A204.1 (cell line): ENCODE measurements around the gene MRPL16.
A peak's percentile ranks its signal among the peaks of the same experiment; 100 is the strongest.
"Not testable (repeated sequence)": the region's sequence is repeated elsewhere in the genome, so short reads cannot be mapped to it uniquely, and the experiment has no call there.

Experiments used
- FAIRE-seq: peaks from 2 replicates; lab custom pipeline; 2012; peaks lifted over from hg19 to GRCh38; lab: Jason Lieb, UNC

Gene MRPL16

GRCh38 chr11:59810911-59811259, 307 bp upstream of the MRPL16 start:
- FAIRE-seq = no peak

- FAIRE-seq = no peak
These were observed 3.4 kb downstream of the MRPL16 start for GRCh38 chr11:59807047-59807610.

- no peak for FAIRE-seq
These were observed 6.5 kb downstream of the MRPL16 start for GRCh38 chr11:59804061-59804460.

GRCh38 chr11:59802639-59803176, 7.9 kb downstream of the MRPL16 start:
- peak; percentile 65 for FAIRE-seq

GRCh38 chr11:59801981-59802638, 8.5 kb downstream of the MRPL16 start:
- no peak for FAIRE-seq

- FAIRE-seq = no peak
These were observed 9.3 kb downstream of the MRPL16 start for GRCh38 chr11:59801160-59801706.

- no peak for FAIRE-seq
These were observed 10.1 kb downstream of the MRPL16 start for GRCh38 chr11:59800390-59801025.

- no peak for FAIRE-seq
These were observed 16.2 kb downstream of the MRPL16 start for GRCh38 chr11:59794417-59794816.

- FAIRE-seq = no peak
These were observed 18.1 kb downstream of the MRPL16 start for GRCh38 chr11:59792507-59792906.

- no peak for FAIRE-seq
These were observed 18.9 kb downstream of the MRPL16 start for GRCh38 chr11:59791639-59792038.

- FAIRE-seq = no peak
These were observed 22.8 kb downstream of the MRPL16 start for GRCh38 chr11:59787816-59788215.

GRCh38 chr11:59787255-59787588, 23.4 kb downstream of the MRPL16 start:
- FAIRE-seq = no peak

- FAIRE-seq = no peak
These were observed 24.8 kb downstream of the MRPL16 start for GRCh38 chr11:59785818-59786217.

- FAIRE-seq = not testable (repeated sequence)
These were observed 26.1 kb downstream of the MRPL16 start for GRCh38 chr11:59784441-59784840.

GRCh38 chr11:59783632-59784090, 26.9 kb downstream of the MRPL16 start:
- no peak for FAIRE-seq

- no peak for FAIRE-seq
These were observed 28.5 kb downstream of the MRPL16 start for GRCh38 chr11:59782080-59782479.

GRCh38 chr11:59779487-59779886, 31.1 kb downstream of the MRPL16 start:
- no peak for FAIRE-seq

GRCh38 chr11:59778122-59778521, 32.5 kb downstream of the MRPL16 start:
- FAIRE-seq = no peak

GRCh38 chr11:59777104-59777503, 33.5 kb downstream of the MRPL16 start:
- no peak for FAIRE-seq

- no peak for FAIRE-seq
These were observed 34.1 kb downstream of the MRPL16 start for GRCh38 chr11:59776210-59777066.

- FAIRE-seq = no peak
These were observed 37.5 kb downstream of the MRPL16 start for GRCh38 chr11:59773083-59773440.

GRCh38 chr11:59771605-59772004, 39.0 kb downstream of the MRPL16 start:
- no peak for FAIRE-seq

GRCh38 chr11:59770869-59771268, 39.7 kb downstream of the MRPL16 start:
- no peak for FAIRE-seq
